Measurements from ENCODE around the gene CRYL1. TPM values are rescaled to one million over a fixed set of nuclear protein-coding genes. Genes with fewer than 3 reads are reported as not detected.

Gene CRYL1
- total and polyA plus RNA-seq, 4 donors = 21.9 to 72.1 (median 35.4) TPM

DNA sequence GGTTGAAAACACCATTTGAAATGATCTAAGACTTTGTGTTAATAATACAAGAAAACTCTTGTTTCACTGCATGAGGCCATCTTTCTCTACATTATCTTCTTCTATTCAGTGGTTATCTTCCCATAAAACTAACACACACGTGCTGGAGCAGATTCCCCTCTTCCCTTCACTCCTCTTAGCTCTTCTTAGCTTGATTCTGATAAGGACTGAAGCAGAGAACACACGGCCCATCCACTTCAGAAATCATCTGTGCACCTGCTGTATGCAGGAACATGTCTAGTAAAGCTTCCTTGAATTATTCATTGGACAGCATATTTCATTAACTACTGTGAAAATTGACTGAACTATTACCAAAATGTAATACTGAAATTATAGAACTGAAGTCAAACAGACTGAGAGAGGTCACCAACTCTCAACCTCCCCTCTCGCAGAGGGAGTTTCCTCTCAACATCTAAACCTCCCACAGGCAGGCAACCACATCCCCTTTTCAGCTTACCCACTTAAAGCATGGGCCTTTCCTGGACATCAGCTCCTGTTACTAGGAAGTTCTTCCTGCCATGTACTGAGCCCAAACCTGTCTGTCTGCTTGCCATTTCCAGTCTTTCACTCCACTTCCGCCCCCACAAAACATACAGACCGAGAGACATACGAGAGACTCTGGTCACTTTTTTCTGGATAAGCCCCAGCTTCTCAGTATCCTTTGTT, 113.9 kb downstream of the CRYL1 start:
- DNase-seq (no peak), ATAC-seq (ENCODE audit: low FRiP score) (no peak)
- Histone ChIP-seq H3K4me3 (ENCODE audit: low read length in 2 of 2) (no peak overlapping the region), H3K27me3 (ENCODE audit: control insufficient read depth in 1 of 2, insufficient read depth in 2 of 2, low read length in 1 of 2) (no peaks in the 10 kb centered on the region), H3K9me3 (ENCODE audit: control insufficient read depth, low read length) (no peaks in the 10 kb centered on the region), H3K27ac (ENCODE audit: low read depth in 1 of 2, low read length in 2 of 2) (no peak overlapping the region), H3K36me3 (ENCODE audit: control insufficient read depth in 1 of 2, insufficient read depth in 2 of 2, low read length in 1 of 2) (no peaks in the 10 kb centered on the region), H3K4me1 (ENCODE audit: control insufficient read depth in 1 of 2, insufficient read depth in 2 of 2, low read length in 2 of 2) (no peaks in the 10 kb centered on the region)
- WGBS, 2 donors = 73 to 86% methylated on average over 6 of the region's 6 CpGs
- intact Hi-C loops (cut with DNase I) = no loop called here

DNA sequence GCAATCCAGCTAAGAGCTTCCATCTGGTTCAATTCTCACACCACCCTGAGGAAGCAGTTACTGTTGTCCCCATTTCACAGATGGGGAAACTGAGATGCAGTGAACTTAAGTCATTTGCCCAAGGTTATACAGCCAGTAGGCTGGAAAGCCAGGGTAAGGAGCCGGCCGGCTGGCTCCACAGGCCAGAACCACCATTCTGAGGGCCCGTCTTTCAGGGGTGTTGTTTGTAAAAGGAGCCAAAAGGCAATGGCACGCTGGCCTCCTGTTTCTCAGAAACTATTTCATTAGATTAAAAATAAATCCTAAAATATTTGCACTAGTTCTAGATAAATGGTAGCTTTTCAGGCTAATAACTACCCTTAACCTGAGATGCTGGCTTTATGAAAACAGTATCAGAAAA, 114.9 kb downstream of the CRYL1 start:
- Histone ChIP-seq H3K4me3 (ENCODE audit: low read length in 2 of 2) (no peak overlapping the region), H3K9me3 (ENCODE audit: control insufficient read depth, low read length) (no peaks in the 10 kb centered on the region), H3K27me3 (ENCODE audit: control insufficient read depth in 1 of 2, insufficient read depth in 2 of 2, low read length in 1 of 2) (no peaks in the 10 kb centered on the region), H3K4me1 (ENCODE audit: control insufficient read depth in 1 of 2, insufficient read depth in 2 of 2, low read length in 2 of 2) (no peaks in the 10 kb centered on the region), H3K27ac (ENCODE audit: low read depth in 1 of 2, low read length in 2 of 2) (no peak overlapping the region), H3K36me3 (ENCODE audit: control insufficient read depth in 1 of 2, insufficient read depth in 2 of 2, low read length in 1 of 2) (no peaks in the 10 kb centered on the region)
- DNase-seq = no peak
- no peak for ATAC-seq (ENCODE audit: low FRiP score)
- intact Hi-C loops (cut with DNase I) = no loop called here
- 30 to 45% methylated on average over 4 of the region's 4 CpGs for WGBS, 2 donors

- no peak overlapping the region for H3K27ac ChIP-seq (ENCODE audit: low read depth in 1 of 2, low read length in 2 of 2)
- no peaks in the 10 kb centered on the region for H3K9me3 ChIP-seq (ENCODE audit: control insufficient read depth, low read length)
- 68 to 75% methylated on average over 8 of the region's 8 CpGs for WGBS, 2 donors
- no peak for ATAC-seq (ENCODE audit: low FRiP score)
- no peaks in the 10 kb centered on the region for H3K4me1 ChIP-seq (ENCODE audit: control insufficient read depth in 1 of 2, insufficient read depth in 2 of 2, low read length in 2 of 2)
- no peak overlapping the region for H3K4me3 ChIP-seq (ENCODE audit: low read length in 2 of 2)
- H3K27me3 ChIP-seq (ENCODE audit: control insufficient read depth in 1 of 2, insufficient read depth in 2 of 2, low read length in 1 of 2) = no peaks in the 10 kb centered on the region
- intact Hi-C loops (cut with DNase I) = no loop called here
- peaks cover 0 to 2% of the 10 kb centered on the region in 2 donors for H3K36me3 ChIP-seq (ENCODE audit: control insufficient read depth in 1 of 2, insufficient read depth in 2 of 2, low read length in 1 of 2)
- no peak for DNase-seq
Observed at GRCh38 chr13:20408181-20408580, 117.5 kb downstream of the CRYL1 start.

- H3K9me3 ChIP-seq (ENCODE audit: control insufficient read depth, low read length) = no peaks in the 10 kb centered on the region
- peaks cover 0 to 2% of the 10 kb centered on the region in 2 donors for H3K36me3 ChIP-seq (ENCODE audit: control insufficient read depth in 1 of 2, insufficient read depth in 2 of 2, low read length in 1 of 2)
- DNase-seq (no peak), ATAC-seq (ENCODE audit: low FRiP score) (no peak)
- no peaks in the 10 kb centered on the region for H3K4me1 ChIP-seq (ENCODE audit: control insufficient read depth in 1 of 2, insufficient read depth in 2 of 2, low read length in 2 of 2)
- no peak overlapping the region for H3K27ac ChIP-seq (ENCODE audit: low read depth in 1 of 2, low read length in 2 of 2)
- no peak overlapping the region for H3K4me3 ChIP-seq (ENCODE audit: low read length in 2 of 2)
- WGBS, 2 donors = 95 to 97% methylated on average over 5 of the region's 5 CpGs
- no peaks in the 10 kb centered on the region for H3K27me3 ChIP-seq (ENCODE audit: control insufficient read depth in 1 of 2, insufficient read depth in 2 of 2, low read length in 1 of 2)
- intact Hi-C loops (cut with DNase I) = no loop called here
Observed at GRCh38 chr13:20407759-20408158, 117.9 kb downstream of the CRYL1 start.

DNA sequence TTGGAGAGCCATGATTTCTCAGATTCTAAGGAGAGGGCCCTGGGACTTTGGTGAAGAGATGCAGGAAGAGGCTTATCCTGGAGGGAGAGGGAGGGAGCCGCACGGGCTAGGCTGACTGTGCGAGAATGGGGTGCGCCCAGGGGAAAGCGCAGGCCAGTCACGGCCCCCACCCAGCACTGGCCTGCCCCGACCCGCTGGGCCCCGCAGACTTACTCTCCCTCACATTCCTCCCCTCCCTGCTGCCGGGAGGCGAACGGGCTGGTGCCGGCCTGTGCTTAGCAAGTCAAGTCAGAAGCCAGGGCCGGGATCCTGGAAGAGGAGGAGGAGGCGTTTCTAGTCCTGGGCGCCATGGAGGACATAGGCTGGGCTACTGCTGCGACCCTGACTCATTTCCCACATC, 120.0 kb downstream of the CRYL1 start:
- Histone ChIP-seq H3K27ac (ENCODE audit: low read depth in 1 of 2, low read length in 2 of 2) (no peak overlapping the region), H3K4me1 (ENCODE audit: control insufficient read depth in 1 of 2, insufficient read depth in 2 of 2, low read length in 2 of 2) (no peaks in the 10 kb centered on the region), H3K4me3 (ENCODE audit: low read length in 2 of 2) (no peak overlapping the region), H3K36me3 (ENCODE audit: control insufficient read depth in 1 of 2, insufficient read depth in 2 of 2, low read length in 1 of 2) (peaks cover 0 to 2% of the 10 kb centered on the region in 2 donors), H3K9me3 (ENCODE audit: control insufficient read depth, low read length) (no peaks in the 10 kb centered on the region), H3K27me3 (ENCODE audit: control insufficient read depth in 1 of 2, insufficient read depth in 2 of 2, low read length in 1 of 2) (no peaks in the 10 kb centered on the region)
- intact Hi-C loops (cut with DNase I) = no loop called here
- WGBS, 2 donors = 76 to 81% methylated on average over 15 to 17 of the region's 17 CpGs
- ATAC-seq (ENCODE audit: low FRiP score) = no peak
- DNase-seq = no peak

- Histone ChIP-seq H3K4me1 (ENCODE audit: control insufficient read depth in 1 of 2, insufficient read depth in 2 of 2, low read length in 2 of 2) (no peaks in the 10 kb centered on the region), H3K36me3 (ENCODE audit: control insufficient read depth in 1 of 2, insufficient read depth in 2 of 2, low read length in 1 of 2) (peaks cover 0 to 2% of the 10 kb centered on the region in 2 donors), H3K9me3 (ENCODE audit: control insufficient read depth, low read length) (no peaks in the 10 kb centered on the region), H3K27me3 (ENCODE audit: control insufficient read depth in 1 of 2, insufficient read depth in 2 of 2, low read length in 1 of 2) (no peaks in the 10 kb centered on the region), H3K27ac (ENCODE audit: low read depth in 1 of 2, low read length in 2 of 2) (no peak overlapping the region), H3K4me3 (ENCODE audit: low read length in 2 of 2) (no peak overlapping the region)
- intact Hi-C loops (cut with DNase I) = no loop called here
- 89 to 92% methylated on average over 13 of the region's 13 CpGs for WGBS, 2 donors
- ATAC-seq (ENCODE audit: low FRiP score) = no peak
- DNase-seq = no peak
Observed at GRCh38 chr13:20404488-20405222, 121.0 kb downstream of the CRYL1 start.

DNA sequence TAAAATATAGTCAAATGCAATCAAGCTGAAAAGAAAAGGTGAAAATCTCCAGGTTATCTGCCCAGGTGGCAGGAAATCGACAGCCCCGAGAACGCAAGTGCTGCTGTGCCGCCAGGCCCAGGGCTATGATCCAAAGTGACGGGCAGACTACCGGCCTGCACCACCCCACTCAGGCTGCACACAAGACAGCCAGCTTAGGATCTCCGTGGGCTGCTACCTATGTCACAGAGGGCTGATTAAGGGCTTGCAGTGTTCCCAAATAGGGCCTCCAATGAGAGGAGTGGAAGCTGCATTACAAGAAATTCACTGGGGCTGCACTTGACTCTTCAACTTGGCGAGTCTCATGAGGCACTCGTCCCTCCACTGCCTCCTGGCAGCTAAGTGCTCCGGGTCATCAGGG, 121.8 kb downstream of the CRYL1 start:
- ATAC-seq (ENCODE audit: low FRiP score) = no peak
- DNase-seq = no peak

GRCh38 chr13:20402881-20403280, 122.8 kb downstream of the CRYL1 start:
- intact Hi-C loops (cut with DNase I) = no loop called here
- peaks cover 0 to 2% of the 10 kb centered on the region in 2 donors for H3K36me3 ChIP-seq (ENCODE audit: control insufficient read depth in 1 of 2, insufficient read depth in 2 of 2, low read length in 1 of 2)
- no peaks in the 10 kb centered on the region for H3K9me3 ChIP-seq (ENCODE audit: control insufficient read depth, low read length)
- no peaks in the 10 kb centered on the region for H3K4me1 ChIP-seq (ENCODE audit: control insufficient read depth in 1 of 2, insufficient read depth in 2 of 2, low read length in 2 of 2)
- no peak overlapping the region for H3K27ac ChIP-seq (ENCODE audit: low read depth in 1 of 2, low read length in 2 of 2)
- H3K27me3 ChIP-seq (ENCODE audit: control insufficient read depth in 1 of 2, insufficient read depth in 2 of 2, low read length in 1 of 2) = no peaks in the 10 kb centered on the region
- 88 to 92% methylated on average over 5 of the region's 5 CpGs for WGBS, 2 donors
- ATAC-seq (ENCODE audit: low FRiP score) (no peak), DNase-seq (no peak)
- H3K4me3 ChIP-seq (ENCODE audit: low read length in 2 of 2) = no peak overlapping the region

More for the DNA sequence above, 121.8 kb downstream of the CRYL1 start:
- intact Hi-C loops (cut with DNase I) = no loop called here
- Histone ChIP-seq H3K4me3 (ENCODE audit: low read length in 2 of 2) (no peak overlapping the region), H3K36me3 (ENCODE audit: control insufficient read depth in 1 of 2, insufficient read depth in 2 of 2, low read length in 1 of 2) (peaks cover 0 to 2% of the 10 kb centered on the region in 2 donors), H3K27me3 (ENCODE audit: control insufficient read depth in 1 of 2, insufficient read depth in 2 of 2, low read length in 1 of 2) (no peaks in the 10 kb centered on the region), H3K9me3 (ENCODE audit: control insufficient read depth, low read length) (no peaks in the 10 kb centered on the region), H3K27ac (ENCODE audit: low read depth in 1 of 2, low read length in 2 of 2) (no peak overlapping the region), H3K4me1 (ENCODE audit: control insufficient read depth in 1 of 2, insufficient read depth in 2 of 2, low read length in 2 of 2) (no peaks in the 10 kb centered on the region)
- WGBS, 2 donors = 90% methylated on average over 10 of the region's 10 CpGs
